WTC11 (cell line): ENCODE measurements around the gene HSFX3.

Experiments
- ATF2 ChIP-seq: sonication (generic); formaldehyde crosslinking; IDR thresholded peaks from 2 replicates; pipeline ENCODE4 v1.8.1; 2022; ENCODE audit warnings: low read depth, missing genetic modification reagents, borderline replicate concordance
- CREB1 ChIP-seq: sonication (generic); formaldehyde crosslinking; IDR thresholded peaks from 2 replicates; pipeline ENCODE4 v1.8.0; 2023; ENCODE audit warnings: mild to moderate bottlenecking, missing genetic modification reagents
- CTCF ChIP-seq: fragments of 200-600 bp; IDR thresholded peaks from 2 replicates; pipeline ENCODE4 v1.8.0; 2022; ENCODE audit warnings: antibody characterized with exemption
- ELF4 ChIP-seq: sonication (generic); formaldehyde crosslinking; IDR thresholded peaks from 2 replicates; pipeline ENCODE4 v1.8.1; 2022; ENCODE audit warnings: low read depth, mild to moderate bottlenecking, moderate library complexity, missing genetic modification reagents
- FOXJ3 ChIP-seq: sonication (generic); formaldehyde crosslinking; IDR thresholded peaks from 2 replicates; pipeline ENCODE4 v1.9.0; 2021; ENCODE audit warnings: missing genetic modification reagents, mild to moderate bottlenecking, borderline replicate concordance
- IRF1 ChIP-seq: sonication (generic); formaldehyde crosslinking; IDR thresholded peaks from 2 replicates; pipeline ENCODE4 v1.8.0; 2023; ENCODE audit warnings: missing genetic modification reagents
- NFATC4 ChIP-seq: fragments of 250-450 bp; sonication (Bioruptor Pico); IDR thresholded peaks from 2 replicates; pipeline ENCODE4 v1.9.0; 2021; ENCODE audit warnings: mild to moderate bottlenecking
- PRDM15 ChIP-seq: sonication (generic); formaldehyde crosslinking; IDR thresholded peaks from 2 replicates; pipeline ENCODE4 v1.8.0; 2022; ENCODE audit warnings: missing genetic modification reagents
- SP1 ChIP-seq: sonication (generic); formaldehyde crosslinking; conservative IDR thresholded peaks from 2 replicates; pipeline ENCODE4 v1.8.1; 2022; ENCODE audit warnings: missing genetic modification reagents
- STAT6 ChIP-seq: sonication (generic); formaldehyde crosslinking; conservative IDR thresholded peaks from 2 replicates; pipeline ENCODE4 v1.8.1; 2023; ENCODE audit warnings: mild to moderate bottlenecking, low read depth, missing genetic modification reagents, moderate library complexity
- USF2 ChIP-seq: sonication (generic); formaldehyde crosslinking; IDR thresholded peaks from 2 replicates; pipeline ENCODE4 v1.8.1; 2023; ENCODE audit warnings: mild to moderate bottlenecking, missing genetic modification reagents, moderate library complexity

GRCh38 chrX:149527705-149528104 lies 22.0 kb downstream of the HSFX3 start:
- TF ChIP-seq CTCF (peak; percentile 18; the same call in 1 of the 2 replicates), NFATC4 (CRISPR knock-in tag) (no peak), FOXJ3 (no peak), SP1 (CRISPR knock-in tag) (no peak), USF2 (no peak), IRF1 (CRISPR knock-in tag) (no peak), ATF2 (CRISPR knock-in tag) (no peak), CREB1 (CRISPR knock-in tag) (no peak), PRDM15 (CRISPR knock-in tag) (no peak), STAT6 (CRISPR knock-in tag) (no peak), ELF4 (CRISPR knock-in tag) (no peak)
